Suprapubic skin (tissue), 4 donors: ENCODE results near the gene DCDC2. TPM values are rescaled to one million over a fixed set of nuclear protein-coding genes. Genes with fewer than 3 reads are reported as not detected.
"Not testable (repeated sequence)": the region's sequence is repeated elsewhere in the genome, so short reads cannot be mapped to it uniquely, and the experiment has no call there.

Source experiments
- DNase-seq, 2 donors: peaks; one replicate each; pipeline ENCODE4 v3.0.0-alpha.2; 2019; ENCODE audit warnings: low spot score in 2 of 2
- H3K27ac ChIP-seq: fragments of 200-600 bp; sonication (generic); one replicate; pipeline ENCODE4 v1.5.1; 2019
- H3K27me3 ChIP-seq: fragments of 200-600 bp; sonication (generic); one replicate; pipeline ENCODE4 v1.5.1; 2019
- H3K36me3 ChIP-seq: fragments of 200-600 bp; sonication (generic); one replicate; pipeline ENCODE4 v1.5.1; 2019
- H3K4me1 ChIP-seq: fragments of 200-600 bp; sonication (generic); one replicate; pipeline ENCODE4 v1.5.1; 2019
- H3K4me3 ChIP-seq: fragments of 200-600 bp; sonication (generic); one replicate; pipeline ENCODE4 v1.5.1; 2019; ENCODE audit warnings: mild to moderate bottlenecking
- H3K9me3 ChIP-seq: fragments of 200-600 bp; sonication (generic); one replicate; pipeline ENCODE4 v1.5.1; 2019
- EP300 ChIP-seq: sonication (generic); formaldehyde crosslinking; IDR thresholded peaks from one replicate; pipeline ENCODE4 v1.6.1; 2017; ENCODE audit warnings: antibody characterized with exemption
- POLR2A ChIP-seq, 2 donors: fragments of 450-650 bp; IDR thresholded peaks; one replicate each; pipeline ENCODE4 v1.6.1; 2017; ENCODE audit warnings: antibody characterized with exemption in 2 of 2, mild to moderate bottlenecking in 2 of 2, moderate library complexity in 2 of 2
- POLR2AphosphoS5 ChIP-seq, 3 donors: sonication (generic); formaldehyde crosslinking; IDR thresholded peaks; one replicate each; pipeline ENCODE4 v1.6.1; 2017; ENCODE audit warnings: antibody characterized with exemption in 3 of 3
- WGBS: methylation state at CpG from one replicate; pipeline ENCODE4 v1.1.5; 2018; 5-methylcytosine and 5-hydroxymethylcytosine counted together
- total RNA-seq, 4 donors: library from RNA; depleted of rRNA; stranded (reverse); fragments of >200 nt; gene quantifications; one replicate each; pipeline ENCODE4 v1.1.0, GENCODE V29; 2016
- TF ChIP-seq, protein P1 (sequence below), 2 donors: fragments of 200-600 bp in 1 of 2; fragments of 450-650 bp in 1 of 2; sonication (generic) in 1 of 2; IDR thresholded peaks; one replicate each; pipeline ENCODE4 v1.5.1; 2016 to 2019; ENCODE audit warnings: antibody characterized with exemption in 2 of 2, mild to moderate bottlenecking in 1 of 2, moderate library complexity in 1 of 2

The DCDC2 gene
- total RNA-seq, 4 donors from 2014 or later, result 0.15 to 0.55 (median 0.16) TPM; not detected in 1

DNA sequence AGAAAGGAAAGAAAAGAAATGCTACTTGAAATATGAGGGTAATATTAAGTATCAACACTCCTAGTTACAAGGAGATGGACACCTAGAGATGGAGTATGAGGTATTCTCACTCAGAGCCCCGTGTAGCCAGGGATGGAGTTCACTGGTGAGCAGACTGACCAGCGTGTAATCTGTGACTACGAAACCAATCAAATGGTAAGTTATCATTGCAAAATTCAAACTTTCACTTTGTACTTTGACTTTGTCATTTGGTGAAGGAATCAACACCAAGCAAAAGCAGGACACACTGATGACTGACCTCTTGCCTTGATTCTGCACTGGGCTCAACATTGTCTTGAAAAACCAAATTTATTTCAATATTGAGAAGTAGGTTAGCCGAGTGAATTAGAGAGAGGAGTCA, 51.8 kb downstream of the DCDC2 start:
- H3K4me1 ChIP-seq, result no peaks in the 10 kb centered on the region
- no peak overlapping the region for H3K4me3 ChIP-seq
- H3K27ac ChIP-seq, result no peak overlapping the region
- no peak for DNase-seq
- 98% methylated on average over 4 of the region's 4 CpGs for WGBS
- TF ChIP-seq EP300, result no peak
- TF ChIP-seq POLR2AphosphoS5 (IDR thresholded peaks at IDR 0.05), result no peak
- no peak for TF ChIP-seq POLR2A (IDR thresholded peaks at IDR 0.05)
- TF ChIP-seq, protein P1, sequence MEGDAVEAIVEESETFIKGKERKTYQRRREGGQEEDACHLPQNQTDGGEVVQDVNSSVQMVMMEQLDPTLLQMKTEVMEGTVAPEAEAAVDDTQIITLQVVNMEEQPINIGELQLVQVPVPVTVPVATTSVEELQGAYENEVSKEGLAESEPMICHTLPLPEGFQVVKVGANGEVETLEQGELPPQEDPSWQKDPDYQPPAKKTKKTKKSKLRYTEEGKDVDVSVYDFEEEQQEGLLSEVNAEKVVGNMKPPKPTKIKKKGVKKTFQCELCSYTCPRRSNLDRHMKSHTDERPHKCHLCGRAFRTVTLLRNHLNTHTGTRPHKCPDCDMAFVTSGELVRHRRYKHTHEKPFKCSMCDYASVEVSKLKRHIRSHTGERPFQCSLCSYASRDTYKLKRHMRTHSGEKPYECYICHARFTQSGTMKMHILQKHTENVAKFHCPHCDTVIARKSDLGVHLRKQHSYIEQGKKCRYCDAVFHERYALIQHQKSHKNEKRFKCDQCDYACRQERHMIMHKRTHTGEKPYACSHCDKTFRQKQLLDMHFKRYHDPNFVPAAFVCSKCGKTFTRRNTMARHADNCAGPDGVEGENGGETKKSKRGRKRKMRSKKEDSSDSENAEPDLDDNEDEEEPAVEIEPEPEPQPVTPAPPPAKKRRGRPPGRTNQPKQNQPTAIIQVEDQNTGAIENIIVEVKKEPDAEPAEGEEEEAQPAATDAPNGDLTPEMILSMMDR (IDR thresholded peaks at IDR 0.05), result no peak
- no peaks in the 10 kb centered on the region for H3K9me3 ChIP-seq
- no peaks in the 10 kb centered on the region for H3K27me3 ChIP-seq
- no peaks in the 10 kb centered on the region for H3K36me3 ChIP-seq

DNA sequence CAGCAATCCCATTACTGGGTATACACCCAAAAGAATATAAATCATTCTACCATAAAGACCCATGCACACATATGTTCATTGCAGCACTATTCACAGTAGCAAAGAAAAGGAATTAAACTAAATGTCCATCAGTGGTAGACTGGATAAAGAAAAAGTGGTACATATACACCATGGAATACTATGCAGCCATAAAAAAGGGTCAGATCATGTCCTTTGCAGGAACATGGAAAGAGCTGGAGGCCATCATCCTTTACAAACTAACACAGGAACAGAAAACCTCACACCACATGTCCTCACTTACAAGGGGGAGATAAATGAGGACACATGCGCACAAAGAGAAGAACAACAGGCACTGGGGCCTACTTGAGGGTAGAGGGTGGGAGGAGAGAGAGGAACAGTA, 60.9 kb downstream of the DCDC2 start:
- H3K9me3 ChIP-seq, result peaks cover 3% of the 10 kb centered on the region
- WGBS, result 96% methylated on average over 1 of the region's 1 CpG
- no peaks in the 10 kb centered on the region for H3K27me3 ChIP-seq
- H3K27ac ChIP-seq, result no peak overlapping the region
- H3K4me1 ChIP-seq, result no peaks in the 10 kb centered on the region
- DNase-seq, result no peak
- TF ChIP-seq POLR2AphosphoS5 (IDR thresholded peaks at IDR 0.05), result no peak
- TF ChIP-seq, protein P1 (IDR thresholded peaks at IDR 0.05), result no peak
- no peak for TF ChIP-seq EP300
- TF ChIP-seq POLR2A (IDR thresholded peaks at IDR 0.05), result no peak
- no peaks in the 10 kb centered on the region for H3K36me3 ChIP-seq
- no peak overlapping the region for H3K4me3 ChIP-seq

DNA sequence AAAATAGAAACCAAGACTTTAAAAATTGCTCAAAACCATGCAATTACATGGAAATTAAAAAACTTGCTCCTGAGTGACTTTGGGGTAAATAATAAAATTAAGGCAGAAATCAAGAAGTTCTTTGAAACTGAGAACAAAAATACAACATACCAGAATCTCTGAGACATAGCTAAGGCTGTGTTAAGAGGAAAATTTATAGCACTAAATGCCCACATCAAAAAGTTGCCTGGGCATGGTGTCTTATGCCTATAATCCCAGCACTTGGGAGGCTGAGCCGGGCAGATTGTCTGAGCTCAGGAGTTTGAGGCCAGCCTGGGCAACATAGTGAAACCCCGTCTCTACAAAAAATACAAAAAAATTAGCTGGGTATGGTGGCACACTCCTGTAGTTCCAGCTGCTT, 64.0 kb downstream of the DCDC2 start:
- H3K4me1 ChIP-seq, H3K4me3 ChIP-seq, H3K36me3 ChIP-seq, H3K27me3 ChIP-seq, H3K9me3 ChIP-seq, H3K27ac ChIP-seq, DNase-seq: not testable (repeated sequence)
- WGBS, result 98% methylated on average over 2 of the region's 2 CpGs

DNA sequence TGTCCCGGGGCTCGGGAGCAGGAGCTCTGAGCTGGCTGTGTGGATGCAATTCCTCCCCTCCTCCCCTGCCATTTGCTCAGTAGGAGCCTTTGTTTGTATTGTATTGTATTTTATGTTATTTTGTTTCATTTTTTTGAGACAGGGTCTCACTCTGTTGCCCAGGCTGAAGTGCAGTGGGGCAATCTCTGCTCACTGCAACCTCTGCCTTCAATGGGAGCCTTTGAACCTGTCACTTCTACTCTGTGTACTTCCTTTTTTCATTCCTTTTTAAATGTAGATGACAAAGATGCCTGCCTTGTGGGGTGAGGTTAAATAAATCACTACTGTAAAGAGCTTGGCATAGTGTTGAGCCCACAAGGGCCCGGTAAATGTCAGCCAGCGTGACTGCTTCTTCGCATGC, 70.6 kb downstream of the DCDC2 start:
- Histone ChIP-seq H3K4me1 (peaks cover 5% of the 10 kb centered on the region), H3K4me3 (no peak overlapping the region), H3K27ac (no peak overlapping the region), H3K27me3 (no peaks in the 10 kb centered on the region), H3K9me3 (no peaks in the 10 kb centered on the region), H3K36me3 (no peaks in the 10 kb centered on the region)
- 85% methylated on average over 5 of the region's 5 CpGs for WGBS
- DNase-seq, result no peak
- no peak for TF ChIP-seq POLR2A (IDR thresholded peaks at IDR 0.05)
- TF ChIP-seq POLR2AphosphoS5 (IDR thresholded peaks at IDR 0.05), result no peak
- TF ChIP-seq, protein P1 (IDR thresholded peaks at IDR 0.05), result no peak
- TF ChIP-seq EP300, result no peak

DNA sequence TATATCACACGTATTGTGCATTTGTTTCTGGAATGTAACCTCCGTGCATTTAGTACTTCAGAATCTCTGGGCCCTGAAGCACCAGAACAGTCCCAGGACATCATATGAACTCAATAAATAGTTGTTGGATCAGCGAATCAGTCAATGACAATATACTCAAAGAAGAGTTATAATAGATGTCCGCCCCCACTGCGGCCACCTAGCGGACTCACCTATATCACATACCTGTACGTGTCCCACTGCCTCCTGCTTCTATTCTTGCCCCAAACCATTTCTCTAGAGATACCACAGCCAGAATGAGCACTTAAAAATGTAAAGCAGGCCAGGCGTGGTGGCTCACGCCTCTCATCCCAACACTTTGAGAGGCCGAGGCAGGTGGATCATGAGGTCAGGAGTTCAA, 73.9 kb downstream of the DCDC2 start:
- no peak for DNase-seq
- no peak for TF ChIP-seq POLR2AphosphoS5 (IDR thresholded peaks at IDR 0.05)
- no peak for TF ChIP-seq EP300
- TF ChIP-seq, protein P1 (IDR thresholded peaks at IDR 0.05), result no peak
- TF ChIP-seq POLR2A (IDR thresholded peaks at IDR 0.05), result no peak
- H3K4me1 ChIP-seq, result peaks cover 5% of the 10 kb centered on the region
- no peak overlapping the region for H3K4me3 ChIP-seq
- no peak overlapping the region for H3K27ac ChIP-seq
- 77% methylated on average over 10 of the region's 10 CpGs for WGBS
- no peaks in the 10 kb centered on the region for H3K36me3 ChIP-seq
- H3K27me3 ChIP-seq, result no peaks in the 10 kb centered on the region
- no peaks in the 10 kb centered on the region for H3K9me3 ChIP-seq
